HEK293T (cell line): ENCODE data around the gene STK25.

Source experiments
- BHLHE40 ChIP-seq: fragments of 450-650 bp; IDR thresholded peaks from 2 replicates; pipeline ENCODE4 v1.6.1; 2016; ENCODE audit warnings: mild to moderate bottlenecking, moderate library complexity, borderline replicate concordance
- ELF4 ChIP-seq: fragments of 450-650 bp; IDR thresholded peaks from 2 replicates; pipeline ENCODE4 v1.6.1; 2017; ENCODE audit warnings: antibody characterized with exemption
- FOXA1 ChIP-seq: fragments of 450-650 bp; IDR thresholded peaks from 2 replicates; pipeline ENCODE4 v1.6.1; 2016; ENCODE audit warnings: mild to moderate bottlenecking
- FOXK2 ChIP-seq: fragments of 450-650 bp; IDR thresholded peaks from 2 replicates; pipeline ENCODE4 v1.6.1; 2016; ENCODE audit warnings: mild to moderate bottlenecking
- FOXM1 ChIP-seq: fragments of 450-650 bp; IDR thresholded peaks from 2 replicates; pipeline ENCODE4 v1.6.1; 2017; ENCODE audit warnings: mild to moderate bottlenecking, borderline replicate concordance
- LEF1 ChIP-seq: fragments of 450-650 bp; IDR thresholded peaks from 2 replicates; pipeline ENCODE4 v1.6.1; 2017; ENCODE audit warnings: mild to moderate bottlenecking, borderline replicate concordance
- NFRKB ChIP-seq: fragments of 450-650 bp; IDR thresholded peaks from 2 replicates; pipeline ENCODE4 v1.6.1; 2016; ENCODE audit warnings: mild to moderate bottlenecking, moderate library complexity
- SP1 ChIP-seq: fragments of 450-650 bp; IDR thresholded peaks from 2 replicates; pipeline ENCODE4 v1.6.1; 2017
- SUZ12 ChIP-seq: fragments of 450-650 bp; IDR thresholded peaks from 2 replicates; pipeline ENCODE4 v1.6.1; 2016; ENCODE audit warnings: mild to moderate bottlenecking
- TARDBP ChIP-seq: fragments of 450-650 bp; IDR thresholded peaks from 2 replicates; pipeline ENCODE4 v1.6.1; 2016
- ZNF384 ChIP-seq: fragments of 450-650 bp; IDR thresholded peaks from 2 replicates; pipeline ENCODE4 v1.6.1; 2016

DNA sequence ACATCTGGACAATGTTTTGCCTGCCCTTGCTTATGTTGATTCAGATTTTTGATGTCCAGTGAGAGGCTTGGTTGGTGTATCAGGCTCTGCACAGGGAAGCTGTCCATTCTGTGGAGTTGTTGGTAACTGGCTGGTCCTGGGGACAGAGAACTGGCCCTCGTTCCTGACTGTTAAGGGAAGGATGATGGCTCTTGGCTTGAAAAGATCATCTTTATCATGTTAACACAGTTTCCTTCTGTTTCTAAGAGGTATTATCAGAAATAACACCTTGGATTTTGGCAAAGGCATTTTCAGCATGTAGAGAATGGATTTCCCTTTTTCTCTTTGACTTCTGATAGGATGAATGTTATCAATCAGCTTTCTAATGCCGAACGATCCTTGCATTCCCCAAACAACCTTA is 19.3 kb downstream of the STK25 start:
- TF ChIP-seq FOXM1 (no peak), FOXA1 (no peak), SUZ12 (no peak), SP1 (no peak), FOXK2 (no peak), LEF1 (no peak), BHLHE40 (no peak), NFRKB (no peak), ELF4 (no peak), ZNF384 (no peak), TARDBP (no peak)
